Activated naive CD8-positive, alpha-beta T cell treated with anti-CD3 and anti-CD28 coated beads for 36 hours (primary cell): ENCODE results near the gene GDE1. TPM values are rescaled to one million over a fixed set of nuclear protein-coding genes. Genes with fewer than 3 reads are reported as not detected.

Source experiments
- DNase-seq: peaks from one replicate; pipeline ENCODE4 v3.0.0; 2021
- H3K27ac Mint-ChIP-seq: one replicate; pipeline ENCODE4 v1.8.0; 2022; ENCODE audit warnings: mild to moderate bottlenecking, moderate library complexity, mixed read lengths
- H3K27me3 Mint-ChIP-seq: one replicate; pipeline ENCODE4 v1.8.0; 2022; ENCODE audit warnings: mild to moderate bottlenecking, mixed read lengths
- H3K36me3 Mint-ChIP-seq: one replicate; pipeline ENCODE4 v1.8.0; 2021; ENCODE audit warnings: mild to moderate bottlenecking, mixed read lengths
- H3K4me1 Mint-ChIP-seq: one replicate; pipeline ENCODE4 v1.8.0; 2021; ENCODE audit warnings: mixed read lengths
- H3K4me3 Mint-ChIP-seq: one replicate; pipeline ENCODE4 v1.8.0; 2022; ENCODE audit warnings: mild to moderate bottlenecking, moderate library complexity, mixed read lengths
- H3K9me3 Mint-ChIP-seq: one replicate; pipeline ENCODE4 v1.8.0; 2022; ENCODE audit warnings: mixed read lengths
- total RNA-seq, 2 experiments: library from RNA; stranded (reverse); gene quantifications; one replicate each; pipeline ENCODE4 v1.2.3, GENCODE V29; 2021

GDE1 gene
- total RNA-seq, 2 experiments from 2014 or later, result 24.0 to 24.3 TPM

- no peaks in the 10 kb centered on the region for H3K9me3 Mint-ChIP-seq
- DNase-seq, result no peak
- H3K27me3 Mint-ChIP-seq, result no peaks in the 10 kb centered on the region
- peaks cover 42% of the 10 kb centered on the region for H3K36me3 Mint-ChIP-seq
- no peak overlapping the region for H3K4me3 Mint-ChIP-seq
- no peak overlapping the region for H3K27ac Mint-ChIP-seq
- H3K4me1 Mint-ChIP-seq, result no peaks in the 10 kb centered on the region
These were observed 18.5 kb upstream of the GDE1 start for GRCh38 chr16:19540241-19540970.

GRCh38 chr16:19532601-19533000, 10.7 kb upstream of the GDE1 start:
- peaks cover 19% of the 10 kb centered on the region for H3K36me3 Mint-ChIP-seq
- H3K4me1 Mint-ChIP-seq, result no peaks in the 10 kb centered on the region

GRCh38 chr16:19528666-19529065, 6.8 kb upstream of the GDE1 start:
- Mint-ChIP-seq H3K27ac (no peak overlapping the region), H3K36me3 (peaks cover 22% of the 10 kb centered on the region), H3K9me3 (no peaks in the 10 kb centered on the region), H3K4me1 (peaks cover 8% of the 10 kb centered on the region), H3K4me3 (no peak overlapping the region), H3K27me3 (no peaks in the 10 kb centered on the region)
- DNase-seq, result no peak

More at GRCh38 chr16:19532601-19533000, 10.7 kb upstream of the GDE1 start:
- Mint-ChIP-seq H3K4me3 (no peak overlapping the region), H3K27ac (no peak overlapping the region), H3K27me3 (no peaks in the 10 kb centered on the region), H3K9me3 (no peaks in the 10 kb centered on the region)
- DNase-seq, result no peak

- Mint-ChIP-seq H3K27ac (no peak overlapping the region), H3K9me3 (no peaks in the 10 kb centered on the region), H3K27me3 (no peaks in the 10 kb centered on the region), H3K36me3 (peaks cover 20% of the 10 kb centered on the region), H3K4me3 (no peak overlapping the region), H3K4me1 (peaks cover 12% of the 10 kb centered on the region)
- DNase-seq, result no peak
These were observed 5.3 kb upstream of the GDE1 start for GRCh38 chr16:19527161-19527560.

- H3K27ac Mint-ChIP-seq, result no peak overlapping the region
- no peaks in the 10 kb centered on the region for H3K9me3 Mint-ChIP-seq
- peak overlapping the region; percentile 98 for H3K4me3 Mint-ChIP-seq
- DNase-seq, result no peak
- peaks cover 19% of the 10 kb centered on the region for H3K4me1 Mint-ChIP-seq
- peaks cover 20% of the 10 kb centered on the region for H3K36me3 Mint-ChIP-seq
- no peaks in the 10 kb centered on the region for H3K27me3 Mint-ChIP-seq
These were observed 3.5 kb upstream of the GDE1 start for GRCh38 chr16:19525385-19525723.

- peaks cover 20% of the 10 kb centered on the region for H3K36me3 Mint-ChIP-seq
- no peaks in the 10 kb centered on the region for H3K9me3 Mint-ChIP-seq
- H3K27ac Mint-ChIP-seq, result peak overlapping the region; percentile 92
- H3K27me3 Mint-ChIP-seq, result no peaks in the 10 kb centered on the region
- peaks cover 23% of the 10 kb centered on the region for H3K4me1 Mint-ChIP-seq
- H3K4me3 Mint-ChIP-seq, result peak overlapping the region; percentile 98
- no peak for DNase-seq
These were observed 2.9 kb upstream of the GDE1 start for GRCh38 chr16:19524616-19525384.

- peaks cover 23% of the 10 kb centered on the region for H3K4me1 Mint-ChIP-seq
- no peak for DNase-seq
- H3K27ac Mint-ChIP-seq, result peak overlapping the region; percentile 92
- peaks cover 20% of the 10 kb centered on the region for H3K36me3 Mint-ChIP-seq
- no peaks in the 10 kb centered on the region for H3K27me3 Mint-ChIP-seq
- no peaks in the 10 kb centered on the region for H3K9me3 Mint-ChIP-seq
- H3K4me3 Mint-ChIP-seq, result peak overlapping the region; percentile 98
These were observed 2.4 kb upstream of the GDE1 start for GRCh38 chr16:19524356-19524615.

GRCh38 chr16:19523559-19524355, 1.9 kb upstream of the GDE1 start, which contains the start of gene CCP110:
CCP110 (plus strand) TSS chr16:19523942; CDS start chr16:19527882, 3,940 bp downstream.
- peak within 1 kb of the TSS; percentile 92 for H3K27ac Mint-ChIP-seq
- peaks cover 26% of the 10 kb centered on the region for H3K4me1 Mint-ChIP-seq
- H3K4me3 Mint-ChIP-seq, result peak within 1 kb of the TSS; percentile 98
- DNase-seq, result peak; percentile 95
- H3K9me3 Mint-ChIP-seq, result no peaks in the 10 kb centered on the region
- peaks cover 19% of the 10 kb centered on the region for H3K36me3 Mint-ChIP-seq
- H3K27me3 Mint-ChIP-seq, result no peaks in the 10 kb centered on the region

GRCh38 chr16:19523184-19523558, 1.3 kb upstream of the GDE1 start:
- DNase-seq, result no peak
- Mint-ChIP-seq H3K9me3 (no peaks in the 10 kb centered on the region), H3K4me1 (peaks cover 30% of the 10 kb centered on the region), H3K4me3 (no peak overlapping the region), H3K27ac (no peak overlapping the region), H3K36me3 (peaks cover 17% of the 10 kb centered on the region), H3K27me3 (no peaks in the 10 kb centered on the region)

- peaks cover 30% of the 10 kb centered on the region for H3K4me1 Mint-ChIP-seq
- no peaks in the 10 kb centered on the region for H3K27me3 Mint-ChIP-seq
- H3K9me3 Mint-ChIP-seq, result no peaks in the 10 kb centered on the region
- H3K4me3 Mint-ChIP-seq, result no peak overlapping the region
- peaks cover 16% of the 10 kb centered on the region for H3K36me3 Mint-ChIP-seq
- DNase-seq, result no peak
- H3K27ac Mint-ChIP-seq, result no peak overlapping the region
These were observed 862 bp upstream of the GDE1 start for GRCh38 chr16:19522760-19523159.

- H3K27me3 Mint-ChIP-seq, result no peaks in the 10 kb centered on the region
- no peaks in the 10 kb centered on the region for H3K9me3 Mint-ChIP-seq
- H3K4me1 Mint-ChIP-seq, result peaks cover 32% of the 10 kb centered on the region
- H3K36me3 Mint-ChIP-seq, result peaks cover 18% of the 10 kb centered on the region
- H3K27ac Mint-ChIP-seq, result peak overlapping the region; percentile 67
- no peak for DNase-seq
- H3K4me3 Mint-ChIP-seq, result peak overlapping the region; percentile 93
These were observed 467 bp upstream of the GDE1 start for GRCh38 chr16:19522397-19522732.

GRCh38 chr16:19520861-19521331, 1.0 kb downstream of the GDE1 start:
- peaks cover 21% of the 10 kb centered on the region for H3K36me3 Mint-ChIP-seq
- peak overlapping the region; percentile 93 for H3K4me3 Mint-ChIP-seq
- H3K27me3 Mint-ChIP-seq, result no peaks in the 10 kb centered on the region
- peak; percentile 5 for DNase-seq
- peak overlapping the region; percentile 87 for H3K27ac Mint-ChIP-seq
- H3K4me1 Mint-ChIP-seq, result peaks cover 41% of the 10 kb centered on the region
- no peaks in the 10 kb centered on the region for H3K9me3 Mint-ChIP-seq

GRCh38 chr16:19518388-19518787, 3.5 kb downstream of the GDE1 start:
- H3K27me3 Mint-ChIP-seq, result no peaks in the 10 kb centered on the region
- no peaks in the 10 kb centered on the region for H3K9me3 Mint-ChIP-seq
- H3K4me3 Mint-ChIP-seq, result no peak overlapping the region
- peaks cover 33% of the 10 kb centered on the region for H3K4me1 Mint-ChIP-seq
- no peak for DNase-seq
- H3K27ac Mint-ChIP-seq, result no peak overlapping the region
- peaks cover 28% of the 10 kb centered on the region for H3K36me3 Mint-ChIP-seq

GRCh38 chr16:19517424-19518089, 4.3 kb downstream of the GDE1 start:
- Mint-ChIP-seq H3K27me3 (no peaks in the 10 kb centered on the region), H3K36me3 (peaks cover 35% of the 10 kb centered on the region), H3K4me1 (peaks cover 33% of the 10 kb centered on the region), H3K27ac (no peak overlapping the region), H3K9me3 (no peaks in the 10 kb centered on the region), H3K4me3 (no peak overlapping the region)
- DNase-seq, result no peak

- H3K9me3 Mint-ChIP-seq, result no peaks in the 10 kb centered on the region
- no peak for DNase-seq
- H3K4me3 Mint-ChIP-seq, result no peak overlapping the region
These were observed 6.1 kb downstream of the GDE1 start for GRCh38 chr16:19515757-19516156.

More at GRCh38 chr16:19515757-19516156, 6.1 kb downstream of the GDE1 start:
- H3K27me3 Mint-ChIP-seq, result no peaks in the 10 kb centered on the region
- peaks cover 25% of the 10 kb centered on the region for H3K4me1 Mint-ChIP-seq
- H3K36me3 Mint-ChIP-seq, result peaks cover 41% of the 10 kb centered on the region
- H3K27ac Mint-ChIP-seq, result no peak overlapping the region
